Fibroblast of pulmonary artery (primary cell): ENCODE measurements around the gene USP36.

Experiments
- DNase-seq: peaks from one replicate; pipeline ENCODE4 v3.0.0-alpha.2; 2010; ENCODE audit warnings: low read depth
- H3K4me3 ChIP-seq: replicated peaks from 2 replicates; pipeline ENCODE4 v1.5.1; 2011; ENCODE audit warnings: low read depth, mild to moderate bottlenecking, control low read depth, low read length, moderate library complexity
- TF ChIP-seq, protein P1 (sequence below): IDR thresholded peaks from 2 replicates; pipeline ENCODE4 v1.5.1; 2011; ENCODE audit warnings: mild to moderate bottlenecking, control low read depth, low read length, inconsistent platforms; ENCODE audit errors: missing control alignments

USP36 gene

DNA sequence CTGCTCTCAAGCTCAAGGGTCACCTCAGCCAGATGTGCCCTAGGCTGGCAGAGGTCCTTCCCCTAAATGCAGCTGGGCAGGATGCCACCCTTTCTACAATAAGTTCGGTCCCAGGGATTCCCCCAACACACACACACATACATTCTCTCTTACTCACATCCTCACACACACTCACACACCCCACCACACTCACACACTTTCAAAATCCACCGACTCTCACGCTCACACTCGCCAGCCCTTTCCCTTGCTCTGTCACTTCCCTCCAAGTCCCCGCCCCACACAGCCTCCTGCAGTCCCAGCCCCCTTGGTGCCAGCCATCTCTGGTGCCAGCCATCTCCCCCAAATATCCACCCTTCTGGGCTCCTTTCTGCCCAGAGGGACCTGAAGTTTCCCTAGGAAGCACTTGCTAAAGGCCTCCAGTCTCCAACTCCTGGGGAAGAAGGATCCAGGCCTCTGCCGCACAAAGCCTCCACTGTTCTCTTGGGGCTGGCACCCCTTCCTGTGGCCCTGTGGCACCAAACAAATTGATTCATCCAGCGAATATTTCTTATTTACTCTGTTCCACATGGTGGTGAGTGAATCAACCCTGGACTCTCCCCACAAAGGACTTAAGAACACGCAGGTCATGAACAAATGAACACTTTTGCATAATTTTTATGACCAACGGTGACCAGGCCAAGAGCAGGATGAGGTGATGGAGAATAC lies 3.8 kb upstream of the USP36 start:
- no peak overlapping the region for H3K4me3 ChIP-seq
- DNase-seq = peak; percentile 52
- TF ChIP-seq, protein P1, sequence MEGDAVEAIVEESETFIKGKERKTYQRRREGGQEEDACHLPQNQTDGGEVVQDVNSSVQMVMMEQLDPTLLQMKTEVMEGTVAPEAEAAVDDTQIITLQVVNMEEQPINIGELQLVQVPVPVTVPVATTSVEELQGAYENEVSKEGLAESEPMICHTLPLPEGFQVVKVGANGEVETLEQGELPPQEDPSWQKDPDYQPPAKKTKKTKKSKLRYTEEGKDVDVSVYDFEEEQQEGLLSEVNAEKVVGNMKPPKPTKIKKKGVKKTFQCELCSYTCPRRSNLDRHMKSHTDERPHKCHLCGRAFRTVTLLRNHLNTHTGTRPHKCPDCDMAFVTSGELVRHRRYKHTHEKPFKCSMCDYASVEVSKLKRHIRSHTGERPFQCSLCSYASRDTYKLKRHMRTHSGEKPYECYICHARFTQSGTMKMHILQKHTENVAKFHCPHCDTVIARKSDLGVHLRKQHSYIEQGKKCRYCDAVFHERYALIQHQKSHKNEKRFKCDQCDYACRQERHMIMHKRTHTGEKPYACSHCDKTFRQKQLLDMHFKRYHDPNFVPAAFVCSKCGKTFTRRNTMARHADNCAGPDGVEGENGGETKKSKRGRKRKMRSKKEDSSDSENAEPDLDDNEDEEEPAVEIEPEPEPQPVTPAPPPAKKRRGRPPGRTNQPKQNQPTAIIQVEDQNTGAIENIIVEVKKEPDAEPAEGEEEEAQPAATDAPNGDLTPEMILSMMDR = no peak

DNA sequence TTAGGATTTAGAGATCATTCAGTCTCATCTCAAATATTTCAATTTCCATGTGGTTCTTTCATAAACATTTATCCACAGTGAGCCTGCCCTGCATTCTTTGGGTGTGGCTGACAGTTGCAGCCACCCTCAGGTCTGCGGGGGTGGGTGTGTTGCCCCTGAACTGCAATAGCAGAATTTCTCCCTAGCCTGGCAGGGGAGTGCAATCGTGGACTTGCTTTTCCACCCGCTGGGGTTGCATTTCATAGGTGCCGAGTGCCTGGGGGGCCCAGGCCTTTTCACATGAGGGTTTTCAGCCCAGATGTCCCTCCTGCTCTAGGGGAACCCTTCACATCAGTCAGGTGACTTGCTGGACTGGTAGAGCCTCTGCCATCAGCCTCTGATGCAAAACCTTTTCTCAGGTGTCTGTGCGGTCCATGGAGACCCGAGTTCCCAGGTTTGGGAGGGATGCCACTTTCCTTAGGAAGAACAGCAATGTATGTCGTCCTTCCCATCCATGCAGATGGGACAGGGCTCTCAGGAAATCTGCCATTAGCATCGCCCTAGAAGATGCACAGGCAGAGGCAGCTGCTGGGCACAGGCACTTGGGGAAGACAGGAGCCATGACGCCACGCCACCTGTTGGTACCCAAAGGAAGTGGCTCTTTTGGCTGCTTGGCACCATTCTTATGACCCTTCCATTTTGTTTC lies 2.4 kb upstream of the USP36 start:
- peak; percentile 53 for DNase-seq
- TF ChIP-seq, protein P1 = peak; percentile 64
- no peak overlapping the region for H3K4me3 ChIP-seq

DNA sequence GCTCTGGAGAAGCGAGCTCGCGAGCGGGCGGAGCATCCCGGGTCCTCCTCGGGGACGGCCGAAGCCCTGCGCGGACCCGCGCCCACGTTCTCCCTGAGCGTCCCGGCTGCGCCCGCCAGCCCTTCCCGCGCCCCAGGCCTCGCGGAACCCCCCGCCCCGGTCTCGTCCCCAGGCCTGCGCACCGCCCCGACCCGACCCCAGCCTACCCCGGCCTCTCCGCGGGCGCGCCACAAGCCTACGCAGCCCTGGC lies 159 bp downstream of the USP36 start:
- TF ChIP-seq, protein P1 = no peak
- H3K4me3 ChIP-seq = peak overlapping the region; percentile 79
- DNase-seq = no peak

DNA sequence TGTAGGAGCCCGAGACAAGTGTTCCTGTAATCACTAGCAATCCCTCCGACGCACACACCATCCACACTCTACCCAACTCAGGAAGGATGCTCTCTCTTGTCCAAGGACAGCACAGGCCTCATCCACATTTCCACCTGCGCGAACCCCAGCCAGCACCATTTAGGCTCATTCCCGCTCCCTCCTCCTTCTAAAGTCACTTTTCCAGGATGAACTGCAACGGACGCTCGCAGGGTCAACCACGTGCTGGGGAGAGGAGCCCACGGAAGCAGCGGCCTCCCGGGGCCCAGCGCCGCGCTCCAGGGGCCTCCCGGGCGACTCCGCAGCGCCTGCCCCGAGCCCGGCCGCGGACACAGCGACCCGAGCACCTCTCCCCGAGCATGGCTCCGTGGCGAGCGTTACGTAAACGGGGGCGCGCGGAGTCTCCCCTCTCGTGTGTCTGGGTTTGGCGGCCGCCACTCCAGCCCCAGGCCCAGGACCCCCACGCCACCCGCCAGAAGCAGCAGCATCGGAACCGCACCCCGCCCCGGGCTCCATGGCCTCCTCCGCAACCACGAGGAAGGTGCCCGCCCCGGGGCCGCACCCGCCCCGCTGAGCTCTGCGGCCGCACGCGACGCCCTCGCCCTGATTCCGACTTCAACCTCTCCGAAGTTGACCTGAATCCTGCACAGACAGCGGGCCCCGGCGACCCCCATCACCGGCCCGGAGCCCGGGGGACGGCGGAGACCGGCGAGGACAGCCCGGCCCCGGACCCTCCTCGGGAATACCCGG lies 668 bp downstream of the USP36 start:
- peak overlapping the region; percentile 79 for H3K4me3 ChIP-seq
- peak; percentile 72 for DNase-seq
- TF ChIP-seq, protein P1 = no peak

DNA sequence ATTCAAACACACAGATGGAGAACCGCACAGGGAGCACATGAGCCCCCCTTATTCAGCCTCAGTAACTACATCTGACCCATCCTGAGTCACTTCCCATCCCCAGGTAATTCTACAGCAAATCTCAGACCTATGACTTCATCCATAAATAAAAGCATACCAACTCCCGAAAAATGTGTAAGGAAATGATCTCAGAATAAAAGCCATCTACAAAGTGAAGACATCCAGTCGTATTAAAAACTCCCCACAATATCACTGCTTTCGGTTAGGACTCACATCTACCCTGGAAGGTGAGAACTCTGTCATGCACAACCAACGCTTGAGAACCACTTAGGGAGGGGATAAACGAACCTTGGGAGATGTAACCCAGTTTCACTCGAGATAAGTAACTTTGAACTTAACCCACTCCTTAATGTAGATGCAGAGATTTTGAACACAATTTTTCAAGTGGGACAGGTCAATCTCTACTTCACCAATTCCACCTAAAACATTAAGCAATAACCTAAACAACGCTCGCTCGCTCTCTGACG lies 1.3 kb downstream of the USP36 start:
- peak overlapping the region; percentile 79 for H3K4me3 ChIP-seq
- TF ChIP-seq, protein P1 = no peak
- no peak for DNase-seq

- DNase-seq = no peak
- TF ChIP-seq, protein P1 = no peak
- H3K4me3 ChIP-seq = peak overlapping the region; percentile 79
Observed at GRCh38 chr17:78838574-78839005, 2.0 kb downstream of the USP36 start.
